Thymus (tissue), 11 donors: ENCODE measurements around the gene C13orf46. TPM values are rescaled to one million over a fixed set of nuclear protein-coding genes. Genes with fewer than 3 reads are reported as not detected.
"Not testable (repeated sequence)": the region's sequence is repeated elsewhere in the genome, so short reads cannot be mapped to it uniquely, and the experiment has no call there.

Experiments
- DNase-seq, 9 donors: peaks; one replicate each; pipeline ENCODE4 v3.0.0-alpha.2; 2013; ENCODE audit warnings: low spot score in 9 of 9, low read depth in 6 of 9, missing footprints in 1 of 9
- H3K27ac ChIP-seq, 2 donors: one replicate each; pipeline ENCODE4 v1.5.1; 2013; ENCODE audit warnings: control low read depth in 1 of 2, low read depth in 1 of 2, low read length in 1 of 2, mild to moderate bottlenecking in 1 of 2, moderate library complexity in 1 of 2
- H3K27me3 ChIP-seq, 2 donors: one replicate each; pipeline ENCODE4 v1.5.1; 2013; ENCODE audit warnings: low read length in 1 of 2; ENCODE audit not compliant: control insufficient read depth in 2 of 2, insufficient read depth in 1 of 2
- H3K36me3 ChIP-seq, 2 donors: one replicate each; pipeline ENCODE4 v1.5.1; 2013; ENCODE audit warnings: low read length in 1 of 2, mild to moderate bottlenecking in 1 of 2, moderate library complexity in 1 of 2; ENCODE audit not compliant: control insufficient read depth in 2 of 2, insufficient read depth in 2 of 2
- H3K4me1 ChIP-seq, 2 donors: one replicate each; pipeline ENCODE4 v1.5.1; 2013; ENCODE audit warnings: low read length in 2 of 2; ENCODE audit not compliant: control insufficient read depth in 2 of 2, insufficient read depth in 2 of 2
- H3K4me3 ChIP-seq, 2 donors: one replicate each; pipeline ENCODE4 v1.5.1; 2013; ENCODE audit warnings: low read length in 2 of 2, control low read depth in 1 of 2, mild to moderate bottlenecking in 1 of 2
- H3K9me3 ChIP-seq, 2 donors: one replicate each; pipeline ENCODE4 v1.5.1; 2013; ENCODE audit warnings: low read length in 1 of 2, mild to moderate bottlenecking in 1 of 2; ENCODE audit not compliant: control insufficient read depth in 2 of 2, insufficient read depth in 1 of 2
- WGBS: extraction: QIAGEN DNeasy Blood & Tissue Kit; methylation state at CpG from one replicate; pipeline ENCODE4 v1.1.7; 2013; 5-methylcytosine and 5-hydroxymethylcytosine counted together
- polyA plus RNA-seq: library from polyadenylated mRNA; stranded (reverse); fragments of 200-250 nt; gene quantifications from one replicate; pipeline ENCODE4 v1.2.3, GENCODE V29; 2013
- total RNA-seq: library from RNA; stranded (reverse); fragments of 120-200 nt; gene quantifications from one replicate; pipeline ENCODE4 v1.2.4, GENCODE V29; 2013
- donor health status: healthy.

C13orf46 gene
- total and polyA plus RNA-seq, 2 donors, result 0.05 to 1.1 TPM

- H3K36me3 ChIP-seq, result peaks cover 11 to 34% of the 10 kb centered on the region in 2 donors
- not testable (repeated sequence) for H3K27me3 ChIP-seq, H3K4me3 ChIP-seq, H3K9me3 ChIP-seq, H3K4me1 ChIP-seq, H3K27ac ChIP-seq, DNase-seq
- over 99% methylated on average over 6 of the region's 6 CpGs for WGBS
Observed at GRCh38 chr13:113988859-113989258, 15.0 kb upstream of the C13orf46 start.

GRCh38 chr13:113982296-113982661 lies 8.4 kb upstream of the C13orf46 start:
- Histone ChIP-seq H3K27ac (no peak overlapping the region), H3K4me1 (no peaks in the 10 kb centered on the region), H3K9me3 (peaks cover 1 to 3% of the 10 kb centered on the region in 2 donors), H3K4me3 (no peak overlapping the region), H3K36me3 (peaks cover 29 to 38% of the 10 kb centered on the region in 2 donors), H3K27me3 (no peaks in the 10 kb centered on the region)
- DNase-seq, result no peak
- whole genome bisulfite sequencing, result 98% methylated on average over 15 of the region's 15 CpGs

- peaks cover 34 to 39% of the 10 kb centered on the region in 2 donors for H3K36me3 ChIP-seq
- H3K27me3 ChIP-seq, result no peaks in the 10 kb centered on the region
- no peaks in the 10 kb centered on the region for H3K4me1 ChIP-seq
- no peak overlapping the region for H3K27ac ChIP-seq
- H3K4me3 ChIP-seq, result no peak overlapping the region
- H3K9me3 ChIP-seq, result peaks cover 1 to 3% of the 10 kb centered on the region in 2 donors
- WGBS, result 99% methylated on average over 28 of the region's 28 CpGs
- DNase-seq, result no peak
Observed at GRCh38 chr13:113981611-113982295, 7.9 kb upstream of the C13orf46 start.

- peaks cover 1 to 3% of the 10 kb centered on the region in 2 donors for H3K9me3 ChIP-seq
- no peaks in the 10 kb centered on the region for H3K27me3 ChIP-seq
- no peak overlapping the region for H3K27ac ChIP-seq
- WGBS, result 95% methylated on average over 16 of the region's 16 CpGs
- H3K36me3 ChIP-seq, result peaks cover 35 to 42% of the 10 kb centered on the region in 2 donors
- H3K4me3 ChIP-seq, result no peak overlapping the region
- DNase-seq, result peak in 1 of 9 donors; percentile 13
- H3K4me1 ChIP-seq, result no peaks in the 10 kb centered on the region
Observed at GRCh38 chr13:113981194-113981605, 7.3 kb upstream of the C13orf46 start.

GRCh38 chr13:113980489-113981064 lies 6.7 kb upstream of the C13orf46 start:
- H3K4me1 ChIP-seq, result no peaks in the 10 kb centered on the region
- no peaks in the 10 kb centered on the region for H3K27me3 ChIP-seq
- no peak overlapping the region for H3K4me3 ChIP-seq
- H3K36me3 ChIP-seq, result peaks cover 38 to 42% of the 10 kb centered on the region in 2 donors
- H3K9me3 ChIP-seq, result peaks cover 1 to 3% of the 10 kb centered on the region in 2 donors
- DNase-seq, result no peak
- no peak overlapping the region for H3K27ac ChIP-seq
- WGBS, result 99% methylated on average over 12 of the region's 12 CpGs

GRCh38 chr13:113979791-113980471 lies 6.1 kb upstream of the C13orf46 start:
- Histone ChIP-seq H3K4me3 (no peak overlapping the region), H3K36me3 (peaks cover 42 to 46% of the 10 kb centered on the region in 2 donors), H3K27ac (no peak overlapping the region), H3K9me3 (peaks cover 1 to 3% of the 10 kb centered on the region in 2 donors), H3K27me3 (no peaks in the 10 kb centered on the region), H3K4me1 (no peaks in the 10 kb centered on the region)
- no peak for DNase-seq
- WGBS, result 95% methylated on average over 20 of the region's 20 CpGs

GRCh38 chr13:113978741-113979481 lies 5.0 kb upstream of the C13orf46 start:
- Histone ChIP-seq H3K4me1 (no peaks in the 10 kb centered on the region), H3K36me3 (peaks cover 48 to 51% of the 10 kb centered on the region in 2 donors), H3K9me3 (peaks cover 2 to 3% of the 10 kb centered on the region in 2 donors), H3K4me3 (no peak overlapping the region), H3K27ac (no peak overlapping the region), H3K27me3 (no peaks in the 10 kb centered on the region)
- no peak for DNase-seq
- 95% methylated on average over 41 of the region's 41 CpGs for WGBS

GRCh38 chr13:113977976-113978375 lies 4.1 kb upstream of the C13orf46 start:
- H3K27ac ChIP-seq, result no peak overlapping the region
- peaks cover 2 to 3% of the 10 kb centered on the region in 2 donors for H3K9me3 ChIP-seq
- WGBS, result 97% methylated on average over 13 of the region's 13 CpGs
- H3K36me3 ChIP-seq, result peaks cover 48 to 54% of the 10 kb centered on the region in 2 donors
- H3K4me1 ChIP-seq, result no peaks in the 10 kb centered on the region
- no peaks in the 10 kb centered on the region for H3K27me3 ChIP-seq
- H3K4me3 ChIP-seq, result no peak overlapping the region
- no peak for DNase-seq
